Suprapubic skin (tissue), 4 donors: ENCODE results near the gene CEP63. TPM values are rescaled to one million over a fixed set of nuclear protein-coding genes. Genes with fewer than 3 reads are reported as not detected.

Experiments
- total RNA-seq, 4 donors: library from RNA; depleted of rRNA; stranded (reverse); fragments of >200 nt; gene quantifications; one replicate each; pipeline ENCODE4 v1.1.0, GENCODE V29; 2016

The CEP63 gene
- total RNA-seq, 4 donors from 2014 or later = 14.1 to 20.8 (median 16.5) TPM

Other genes with a start within 250 kb of the CEP63 start
- gene RYK, start 235.2 kb upstream of the CEP63 start, total RNA-seq = 100 to 1,000 TPM in 1 of 4 donors, 10 to 100 TPM in 3; 65.5 to 214 (median 80.1) TPM
- gene AMOTL2, start 111.6 kb upstream of the CEP63 start, total RNA-seq = 100 to 1,000 TPM in 2 of 4 donors, 10 to 100 TPM in 2; 80.4 to 118 (median 95.8) TPM
- 10 to 100 TPM; 20.8 to 51.2 (median 46.0) TPM for gene ANAPC13, start 72 bp upstream of the CEP63 start, total RNA-seq
- 10 to 100 TPM; 41.9 to 99.8 (median 53.9) TPM for gene KY, start 165.0 kb downstream of the CEP63 start, total RNA-seq